GM18498 (cell line): Measurements from ENCODE around the gene PLXNA4.

Experiments used
- ATAC-seq: cut with Tn5 transposase; IDR thresholded peaks from one replicate; pipeline ENCODE4 v1.9.1; 2021; ENCODE audit warnings: mild to moderate bottlenecking, moderate library complexity; ENCODE audit not compliant: unreplicated experiment

Gene PLXNA4

DNA sequence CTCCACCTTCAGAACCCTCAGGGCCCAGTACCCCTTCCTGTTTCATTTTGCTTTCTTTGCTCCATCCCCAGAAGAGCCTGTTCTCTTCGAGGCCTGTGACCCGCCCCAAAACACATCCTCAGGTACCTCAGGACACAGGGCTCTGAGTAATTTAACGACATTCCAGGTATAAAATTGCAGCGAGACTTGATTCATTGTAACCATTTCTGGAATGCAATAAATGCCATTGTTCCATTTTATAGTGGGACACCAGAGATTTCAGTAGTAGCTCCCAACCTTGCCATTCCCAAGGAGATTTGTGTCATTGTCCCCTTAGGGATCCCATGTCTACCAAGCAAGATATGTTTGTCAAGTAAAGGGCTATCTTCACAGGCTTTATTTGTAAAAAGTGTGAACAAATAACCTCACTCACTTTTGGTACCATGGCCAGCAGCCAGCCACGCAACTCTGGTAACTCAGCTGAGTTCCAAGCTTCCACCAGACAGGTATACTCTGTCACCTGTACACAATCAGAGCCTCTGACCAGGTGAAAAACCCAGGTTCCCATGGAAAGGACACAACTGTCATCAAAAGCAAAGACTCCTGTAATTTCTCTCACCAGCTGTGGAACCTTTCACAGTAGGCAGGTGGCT lies 441.3 kb downstream of the PLXNA4 start:
- no peak for ATAC-seq

DNA sequence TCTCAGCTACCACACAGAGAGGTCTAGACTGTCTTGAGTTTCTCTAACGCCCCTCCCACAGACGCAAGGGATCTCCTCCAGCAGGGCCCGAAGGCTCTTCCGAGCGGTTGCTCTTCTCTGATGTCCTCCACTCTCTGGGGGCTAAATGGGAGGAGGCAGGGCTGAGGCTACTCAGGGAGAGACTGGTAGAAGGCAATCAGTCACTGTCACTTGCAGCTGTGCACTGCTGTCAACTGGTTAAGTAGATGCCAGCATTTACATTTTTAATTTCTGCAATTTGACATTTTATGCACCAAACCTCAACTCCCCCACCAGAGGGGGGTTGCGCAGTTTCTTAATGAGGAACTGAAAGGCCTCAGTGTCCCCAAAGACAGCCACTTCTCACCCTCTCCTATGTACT lies 442.8 kb downstream of the PLXNA4 start:
- ATAC-seq: no peak

DNA sequence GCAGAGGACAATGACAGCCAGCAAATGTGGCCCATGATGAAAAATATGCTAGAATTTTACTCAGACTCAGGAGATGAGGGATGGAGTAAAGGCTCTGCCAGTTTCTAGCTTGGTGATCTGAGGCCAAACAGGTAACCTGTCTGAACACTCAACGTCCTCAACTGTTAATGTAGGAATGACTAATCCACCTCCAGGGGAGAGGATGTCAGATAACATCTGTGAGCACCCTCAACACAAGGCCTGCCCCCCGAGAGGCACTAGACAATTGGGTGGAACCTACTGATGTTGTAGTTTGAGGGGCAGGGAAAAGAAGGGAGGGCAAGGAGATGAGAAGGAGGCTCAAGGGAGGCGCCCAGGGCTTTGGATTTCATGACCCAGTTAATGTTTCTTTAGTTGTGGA lies 445.1 kb downstream of the PLXNA4 start:
- no peak for ATAC-seq

DNA sequence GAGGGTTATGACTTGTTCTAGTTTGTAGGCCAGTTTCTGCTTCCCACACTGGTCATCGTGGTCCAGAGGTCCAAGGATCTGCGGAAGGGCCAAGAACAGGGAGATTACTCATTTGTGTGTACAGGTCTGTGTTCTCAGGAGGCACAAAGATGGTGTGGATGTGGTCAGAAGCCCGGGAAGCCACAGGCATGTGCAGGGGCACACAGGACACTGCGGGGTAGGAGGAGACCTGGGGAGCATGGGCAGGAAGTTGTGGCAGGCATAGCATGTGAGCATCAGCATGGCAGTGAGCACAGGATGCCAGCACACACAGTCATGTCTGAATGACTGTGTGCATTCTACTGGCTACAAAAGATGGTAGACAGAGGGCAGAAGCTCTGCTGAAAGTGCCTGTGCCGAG lies 445.8 kb downstream of the PLXNA4 start:
- no peak for ATAC-seq

DNA sequence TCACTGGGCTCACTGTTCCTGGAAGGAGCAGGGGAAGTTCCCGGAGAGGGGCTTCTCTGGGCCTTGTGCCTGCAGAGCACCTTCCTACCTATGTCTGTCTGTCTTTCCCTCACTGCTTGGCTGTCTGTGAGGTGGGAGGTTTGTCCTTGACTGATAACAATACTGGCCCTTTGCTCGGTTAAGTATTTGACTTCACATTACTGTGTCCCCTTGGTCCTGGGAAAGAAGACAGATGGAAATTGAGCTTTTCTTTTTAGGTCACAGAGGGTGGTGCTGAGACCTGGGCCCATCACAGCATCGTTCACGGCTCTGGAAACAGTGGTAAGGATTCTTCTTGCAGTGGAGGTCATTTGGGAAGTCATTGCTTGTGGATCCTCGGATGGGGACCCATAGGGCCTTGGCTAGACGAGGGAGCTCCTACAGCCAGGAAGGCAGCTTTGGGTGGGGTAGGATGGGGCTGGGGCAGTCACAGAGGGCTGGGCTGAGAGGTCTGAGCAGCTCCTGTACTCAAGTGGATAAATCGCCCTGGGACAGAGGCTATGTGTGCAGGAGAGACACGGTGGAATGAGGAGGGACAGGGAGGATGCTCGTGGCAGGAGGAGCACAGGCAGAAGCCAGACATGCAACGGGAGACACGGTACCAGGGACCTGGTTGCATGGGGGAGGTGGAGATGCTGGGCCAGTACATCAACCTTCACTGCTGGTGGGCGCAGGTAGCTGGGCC lies 450.2 kb downstream of the PLXNA4 start:
- ATAC-seq: no peak

DNA sequence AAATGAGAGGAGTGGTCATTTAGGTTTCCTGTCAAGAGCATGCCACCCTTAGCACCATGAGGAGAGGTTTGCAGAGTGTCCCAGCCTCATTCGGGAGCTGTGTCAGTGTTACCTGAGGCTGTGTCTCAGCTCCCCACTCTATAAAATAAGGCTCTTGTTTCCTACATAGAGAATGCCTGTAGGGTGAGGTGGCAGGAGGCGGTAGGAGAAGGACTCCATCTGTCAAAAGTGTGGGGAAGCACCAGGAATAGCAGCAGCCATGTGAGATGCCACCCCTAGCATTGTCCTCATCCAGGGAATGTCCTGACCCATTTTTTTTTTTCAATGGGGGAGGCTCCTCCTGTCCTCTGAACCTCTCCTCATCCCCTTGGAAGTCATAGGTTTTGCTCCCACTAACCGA lies 451.2 kb downstream of the PLXNA4 start:
- no peak for ATAC-seq

DNA sequence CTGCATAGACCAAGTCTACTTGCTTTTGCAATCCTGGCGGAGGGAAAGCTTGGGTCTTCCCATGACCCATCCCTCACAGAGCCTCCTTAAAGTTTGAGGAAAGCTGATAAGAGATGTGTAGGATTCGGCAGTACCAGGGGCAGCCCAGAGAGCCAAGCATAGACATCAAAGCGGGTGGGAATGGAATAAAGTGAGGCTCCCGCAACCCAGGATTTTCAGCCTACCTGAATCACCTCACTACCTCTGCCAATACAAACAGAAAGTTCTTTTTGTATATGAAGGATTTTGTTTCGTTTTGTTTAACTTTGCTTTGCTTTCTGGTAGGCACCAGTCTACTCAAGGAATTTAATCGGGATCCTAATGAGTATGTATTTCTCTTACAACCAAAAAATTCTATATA lies 451.7 kb downstream of the PLXNA4 start:
- ATAC-seq: no peak

DNA sequence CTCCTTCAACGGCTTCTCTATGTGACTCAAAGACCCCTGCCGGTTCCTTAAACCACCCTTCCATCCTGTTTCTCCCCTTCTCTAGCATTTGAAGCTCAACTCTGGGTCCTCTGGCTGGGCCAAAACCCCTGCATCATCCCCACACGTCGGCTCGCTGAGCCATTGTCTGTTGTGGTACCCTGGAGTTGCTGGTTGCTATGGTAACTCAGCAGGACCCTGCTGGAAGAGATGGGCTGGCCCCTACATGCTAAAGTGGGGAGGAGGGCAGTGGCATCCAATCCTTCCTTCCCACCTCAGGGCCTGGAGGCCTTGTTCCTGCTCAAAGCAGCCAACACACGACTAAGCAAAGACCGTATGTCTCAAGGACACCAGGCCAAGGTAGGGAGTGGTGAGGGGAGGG lies 452.5 kb downstream of the PLXNA4 start:
- ATAC-seq: no peak

DNA sequence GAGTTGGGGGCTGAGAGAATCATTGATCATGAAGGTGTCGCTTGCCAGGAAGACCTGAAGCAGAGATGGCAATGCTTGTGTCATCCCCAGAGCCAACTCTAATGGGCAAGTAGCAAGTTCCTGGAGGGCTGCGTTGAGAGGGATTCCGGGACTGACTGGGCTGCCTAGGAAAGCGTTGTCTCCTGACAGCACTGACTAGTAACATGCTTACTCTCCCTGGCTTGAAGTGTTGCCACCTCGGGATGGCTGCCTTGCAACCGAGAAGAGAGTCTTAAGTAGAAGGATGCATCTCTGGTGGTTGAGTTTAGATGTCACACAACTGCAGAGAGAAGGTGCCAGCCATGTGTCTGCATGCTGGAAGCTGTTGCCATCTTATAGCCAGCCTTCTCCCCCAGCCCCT lies 453.4 kb downstream of the PLXNA4 start:
- ATAC-seq: no peak

DNA sequence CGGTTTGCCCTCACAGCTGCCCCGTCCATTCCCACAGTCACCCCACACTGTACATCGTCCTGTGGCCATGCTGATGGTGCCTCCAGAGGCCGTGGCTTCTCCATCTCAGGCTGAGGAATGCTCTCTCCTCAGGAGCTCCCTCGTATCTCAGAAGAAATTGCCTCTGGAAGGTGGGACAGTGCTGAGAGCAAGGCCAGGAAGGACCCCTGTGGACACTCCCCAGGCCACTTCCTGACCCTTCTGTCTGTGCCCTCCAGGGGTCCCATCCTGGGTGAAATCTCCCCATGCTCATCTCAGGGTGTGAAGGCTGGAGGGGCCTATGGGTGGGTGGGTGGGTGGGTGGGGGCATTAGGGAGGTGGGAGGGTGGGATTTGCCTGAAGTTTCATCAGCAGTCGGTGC lies 454.3 kb downstream of the PLXNA4 start:
- no peak for ATAC-seq

DNA sequence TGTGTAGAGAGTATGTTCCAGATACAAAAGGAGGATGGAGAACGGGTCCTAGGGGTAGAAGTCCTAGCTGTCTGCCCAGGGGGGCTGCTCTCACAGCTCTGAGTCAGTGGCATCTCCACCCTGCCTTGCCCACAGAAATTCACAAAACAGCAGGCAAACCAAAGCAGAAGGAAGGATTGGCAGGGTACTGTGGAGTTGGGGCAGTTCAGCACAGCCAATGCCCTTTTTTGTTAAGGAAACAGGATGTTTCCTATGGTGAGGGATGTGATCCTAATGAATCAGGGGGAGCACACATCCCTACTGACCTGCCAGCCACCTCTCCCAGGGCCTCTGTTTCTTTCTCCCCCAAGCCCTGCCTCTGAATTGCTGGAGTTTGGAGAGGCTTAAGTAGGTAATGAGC lies 457.6 kb downstream of the PLXNA4 start:
- ATAC-seq: no peak

DNA sequence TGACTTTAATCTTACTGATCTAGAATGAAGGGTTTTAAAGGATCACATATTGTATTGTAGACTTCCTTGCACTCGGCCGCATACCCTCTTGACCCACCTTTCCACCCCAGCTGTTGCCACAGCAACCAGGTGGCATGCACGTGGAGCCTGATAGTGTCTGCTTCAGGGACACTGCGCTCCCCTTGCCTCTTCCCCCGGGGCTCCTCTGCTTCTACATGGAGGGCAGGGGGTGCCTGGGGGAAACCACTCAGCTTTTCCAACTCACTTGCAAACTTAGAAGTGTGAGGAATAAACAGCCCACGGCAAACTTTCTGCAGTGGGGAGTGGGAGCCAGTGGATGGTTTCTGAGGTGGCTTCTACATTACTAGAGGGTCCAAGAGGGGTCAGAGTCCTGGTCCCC lies 458.6 kb downstream of the PLXNA4 start:
- ATAC-seq: no peak

DNA sequence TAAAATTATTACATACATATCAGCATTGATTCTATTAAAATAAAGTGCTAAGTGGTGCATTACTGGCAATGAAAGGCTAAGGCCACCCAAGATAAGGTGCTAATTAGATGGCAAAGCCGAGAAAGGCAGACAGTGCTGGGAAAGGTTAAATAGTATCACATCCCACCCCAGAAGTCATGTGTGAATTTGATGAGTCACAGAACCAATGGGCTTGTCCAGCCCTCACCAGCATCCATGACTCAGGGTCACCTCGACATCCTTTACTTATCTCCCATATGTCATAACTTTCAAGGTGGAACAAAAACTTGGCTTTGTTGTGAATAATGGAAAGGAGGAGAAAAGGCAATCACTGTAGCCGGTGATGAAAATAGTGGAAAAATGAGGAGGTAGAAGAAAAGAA lies 459.1 kb downstream of the PLXNA4 start:
- ATAC-seq: no peak

DNA sequence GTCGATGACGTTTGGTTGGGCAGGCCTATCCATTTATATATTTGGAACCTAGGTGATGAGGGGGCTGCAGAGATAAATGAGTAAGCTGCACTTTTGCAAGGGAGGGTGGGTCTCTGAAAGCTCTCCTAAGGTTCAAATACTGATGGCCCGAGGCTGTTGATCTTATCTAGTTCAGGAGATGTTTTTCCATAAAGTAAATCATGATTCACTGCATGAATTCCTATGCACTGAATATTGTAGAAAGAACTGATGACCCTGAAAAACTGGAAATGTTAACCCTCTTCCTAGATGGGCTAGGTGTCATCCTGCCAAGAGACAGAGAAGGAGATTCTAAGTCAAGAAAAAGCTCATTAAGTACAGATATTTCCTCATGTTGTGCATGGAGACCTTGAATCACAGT lies 459.9 kb downstream of the PLXNA4 start:
- ATAC-seq: no peak

DNA sequence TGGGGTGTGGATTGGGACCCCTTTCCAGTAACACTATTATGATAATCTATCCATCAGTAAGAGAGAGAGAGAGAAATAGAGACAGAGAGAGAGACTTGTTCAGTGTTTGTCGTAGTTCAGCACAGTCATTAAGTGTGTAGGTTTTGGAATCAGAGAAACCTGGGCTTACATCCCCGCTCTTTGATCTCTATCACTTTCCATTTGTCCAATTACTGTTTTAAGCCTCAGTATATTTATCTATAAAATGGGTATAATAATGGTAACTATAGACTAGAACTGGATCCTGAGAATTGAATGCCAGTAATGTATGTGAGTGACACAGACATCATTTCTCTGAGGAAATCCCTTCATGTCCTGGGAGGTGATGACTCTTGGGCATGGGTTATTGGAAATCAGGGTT lies 460.5 kb downstream of the PLXNA4 start:
- ATAC-seq: no peak

DNA sequence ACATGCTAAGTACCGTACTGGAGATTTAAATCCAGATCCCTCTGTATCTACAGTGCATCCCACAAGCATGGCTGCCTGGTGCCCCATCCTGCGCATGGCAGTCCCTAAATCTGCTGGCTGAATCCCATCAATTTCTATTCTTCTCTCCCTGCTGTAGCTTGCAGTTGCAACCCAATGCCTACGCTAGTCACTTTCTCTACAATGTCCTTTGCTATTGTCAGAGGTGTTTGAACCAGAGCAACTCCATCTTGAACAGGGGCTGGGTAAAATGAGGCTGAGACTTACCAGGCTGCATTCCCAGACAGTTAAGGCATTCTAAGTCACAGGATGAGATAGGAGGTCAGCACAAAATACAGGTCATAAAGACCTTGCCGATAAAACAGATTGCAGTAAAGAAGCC lies 461.2 kb downstream of the PLXNA4 start:
- no peak for ATAC-seq

DNA sequence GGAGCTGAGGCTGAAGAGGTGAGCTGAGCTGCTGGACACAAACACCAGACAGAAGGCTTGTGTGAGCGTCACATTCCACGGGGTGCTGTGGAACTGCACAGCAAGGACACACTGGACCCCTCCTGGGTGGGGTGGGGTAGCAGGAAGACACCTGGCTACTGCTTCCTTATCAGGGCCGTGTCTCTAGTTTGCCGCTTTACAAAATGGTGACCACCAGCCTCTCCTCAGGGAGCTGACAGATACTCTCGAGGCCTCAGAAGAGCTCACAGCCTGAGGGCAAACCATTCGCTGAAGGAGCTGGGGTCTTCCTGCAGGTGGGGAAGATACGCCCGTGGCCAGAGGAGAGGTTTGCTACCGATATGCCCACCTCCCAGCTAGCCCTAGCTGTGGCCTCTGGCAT lies 461.9 kb downstream of the PLXNA4 start:
- ATAC-seq: no peak

DNA sequence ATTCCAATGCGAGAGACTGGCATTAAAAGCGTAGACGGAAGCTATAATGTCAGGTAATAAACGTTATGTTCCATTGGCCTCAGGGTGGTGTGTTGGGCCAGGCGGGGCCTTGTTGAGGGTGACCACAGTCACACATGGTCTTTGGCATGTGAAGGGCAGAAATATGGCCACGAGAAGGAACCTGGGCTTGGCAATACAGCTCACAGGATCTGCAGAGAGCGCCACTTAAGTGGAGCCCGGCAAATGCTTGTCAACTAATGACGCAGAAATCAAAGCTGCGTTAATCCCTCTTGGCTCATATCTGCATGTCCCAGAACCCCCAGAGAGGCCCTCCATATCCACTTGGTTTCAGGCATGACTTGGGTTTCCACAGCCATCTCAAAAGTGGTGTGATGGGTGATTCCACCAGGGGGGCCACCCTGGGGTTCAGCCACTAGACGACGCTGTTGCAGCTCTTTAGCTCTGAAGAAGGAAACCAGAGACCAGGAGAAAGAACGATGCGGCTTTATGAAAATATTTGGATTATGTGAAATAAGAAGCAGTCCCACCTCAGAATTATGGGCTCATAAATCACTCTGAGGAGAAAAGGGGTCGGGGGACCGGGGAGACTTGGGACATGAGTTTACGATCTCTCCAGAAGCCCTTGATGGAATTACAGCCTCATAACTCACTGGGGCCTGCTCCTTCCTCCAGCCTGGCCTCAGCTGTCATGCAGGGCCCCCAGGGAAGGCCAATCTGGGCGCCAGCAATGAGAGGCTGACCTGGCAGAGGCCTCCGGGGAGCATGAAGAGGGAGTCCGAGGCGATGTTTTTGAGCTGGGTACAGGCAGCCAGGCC lies 462.5 kb downstream of the PLXNA4 start:
- no peak for ATAC-seq

DNA sequence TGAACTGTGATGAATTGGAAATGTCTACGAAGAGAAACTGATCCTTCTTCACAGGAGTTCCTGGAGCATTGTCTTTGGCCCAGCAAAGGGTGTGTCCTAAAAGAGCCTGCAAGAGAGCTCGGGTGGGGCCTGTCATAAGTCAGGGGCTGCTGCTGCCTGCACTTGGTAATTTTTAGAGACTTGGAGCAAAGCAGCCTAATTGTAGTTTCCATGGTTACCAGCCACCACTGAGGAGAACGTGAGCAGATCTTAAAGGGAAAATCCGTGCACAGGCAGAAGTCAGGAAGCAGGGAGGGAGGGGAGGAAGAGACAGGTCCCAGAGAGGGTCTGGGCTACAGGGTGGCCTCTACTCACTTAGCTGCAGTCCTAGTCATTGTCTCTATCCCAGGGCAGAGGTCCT lies 463.6 kb downstream of the PLXNA4 start:
- no peak for ATAC-seq

DNA sequence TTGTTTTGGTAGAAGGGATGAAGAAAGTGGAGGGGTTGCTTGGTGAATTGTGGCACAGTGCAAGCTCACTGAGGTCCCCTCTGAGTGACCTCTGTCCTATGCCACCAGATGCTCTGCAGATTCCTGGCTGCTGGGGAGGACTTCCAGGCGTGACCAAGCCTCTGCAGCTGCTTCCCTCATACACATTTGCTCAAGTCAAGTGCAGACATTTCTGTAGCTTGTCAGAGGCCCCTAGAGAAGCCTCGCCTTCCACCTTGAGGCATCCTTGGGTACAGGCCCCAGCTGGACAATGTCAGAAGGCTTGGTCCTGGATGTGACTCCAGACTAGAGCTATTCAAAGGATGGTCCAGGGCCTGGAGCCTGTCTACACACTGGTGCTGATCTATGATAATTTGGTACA lies 464.2 kb downstream of the PLXNA4 start:
- no peak for ATAC-seq

DNA sequence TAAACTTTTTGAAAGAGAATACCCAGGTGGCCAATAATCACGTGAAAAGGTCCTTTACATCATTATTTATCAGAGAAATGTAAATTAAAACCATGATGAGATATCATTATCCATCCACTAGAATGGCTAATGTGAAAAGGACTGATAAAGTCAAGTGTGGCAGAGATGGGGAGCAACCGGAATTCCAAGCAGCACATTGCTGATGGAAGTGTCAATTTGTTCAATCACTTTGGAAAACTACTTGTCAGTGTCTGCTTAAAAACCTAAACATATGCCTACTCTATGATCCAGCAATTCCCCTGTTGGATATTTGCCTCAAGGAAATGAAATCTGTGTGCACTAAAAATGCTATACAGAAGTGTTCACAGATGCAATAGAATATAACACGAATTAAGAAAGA lies 465.6 kb downstream of the PLXNA4 start:
- no peak for ATAC-seq

DNA sequence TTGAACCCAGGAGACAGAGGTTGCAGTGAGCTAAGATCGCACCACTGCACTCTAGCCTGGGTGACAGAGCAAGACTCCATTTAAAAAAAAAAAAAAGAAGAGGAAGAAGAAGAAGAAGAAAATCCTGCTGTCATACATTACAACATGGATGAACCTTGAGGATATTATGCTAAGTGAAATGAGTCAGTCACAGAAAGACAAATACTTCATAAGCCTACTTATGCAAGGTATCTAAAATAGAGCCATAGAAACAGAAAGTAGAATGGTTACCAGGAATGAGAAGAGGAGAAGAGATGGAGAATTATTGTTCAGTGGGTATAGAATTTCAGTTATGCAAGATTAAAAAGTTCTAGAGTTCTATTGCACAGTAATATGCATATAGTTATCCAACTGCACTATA lies 466.5 kb downstream of the PLXNA4 start:
- ATAC-seq: no peak
